Coronary artery (tissue), 2 donors: ENCODE data around the gene PSENEN.

Source experiments
- DNase-seq: peaks from one replicate; pipeline ENCODE4 v3.0.0-alpha.2; 2017; ENCODE audit warnings: low spot score
- H3K27ac ChIP-seq, 2 donors: fragments of 200-600 bp; sonication (generic); one replicate each; pipeline ENCODE4 v1.5.1; 2016 to 2019
- H3K4me3 ChIP-seq: fragments of 200-600 bp; sonication (generic); 2 replicates; pipeline ENCODE4 v1.5.1; 2016; ENCODE audit warnings: mild to moderate bottlenecking, moderate library complexity
- CTCF ChIP-seq: fragments of 200-600 bp; sonication (generic); IDR thresholded peaks from one replicate; pipeline ENCODE4 v1.5.1; 2019; ENCODE audit warnings: antibody characterized with exemption

PSENEN gene

DNA sequence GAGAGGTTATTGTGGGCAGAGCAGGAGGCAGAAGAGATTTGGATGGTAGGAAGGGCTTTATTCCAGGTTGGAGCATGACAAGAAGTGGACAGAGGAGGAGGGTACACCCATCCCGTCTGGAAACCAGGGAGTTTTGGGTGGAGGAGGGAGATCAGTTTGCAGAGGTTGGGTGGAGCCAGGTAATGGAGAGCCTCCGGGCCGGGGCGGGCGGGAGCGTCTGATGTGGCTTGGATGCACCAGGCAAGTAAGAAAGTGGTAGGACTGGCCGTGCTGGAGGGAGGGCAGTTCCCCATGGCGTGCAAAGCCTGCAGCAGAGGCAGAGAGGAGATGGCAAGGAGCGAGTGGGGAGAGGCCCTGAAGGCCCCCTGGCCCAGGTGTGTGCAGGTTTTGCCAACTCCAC lies 14.1 kb upstream of the PSENEN start:
- H3K4me3 ChIP-seq: no peak overlapping the region
- TF ChIP-seq CTCF: no peak
- no peak overlapping the region for H3K27ac ChIP-seq
- DNase-seq: no peak

DNA sequence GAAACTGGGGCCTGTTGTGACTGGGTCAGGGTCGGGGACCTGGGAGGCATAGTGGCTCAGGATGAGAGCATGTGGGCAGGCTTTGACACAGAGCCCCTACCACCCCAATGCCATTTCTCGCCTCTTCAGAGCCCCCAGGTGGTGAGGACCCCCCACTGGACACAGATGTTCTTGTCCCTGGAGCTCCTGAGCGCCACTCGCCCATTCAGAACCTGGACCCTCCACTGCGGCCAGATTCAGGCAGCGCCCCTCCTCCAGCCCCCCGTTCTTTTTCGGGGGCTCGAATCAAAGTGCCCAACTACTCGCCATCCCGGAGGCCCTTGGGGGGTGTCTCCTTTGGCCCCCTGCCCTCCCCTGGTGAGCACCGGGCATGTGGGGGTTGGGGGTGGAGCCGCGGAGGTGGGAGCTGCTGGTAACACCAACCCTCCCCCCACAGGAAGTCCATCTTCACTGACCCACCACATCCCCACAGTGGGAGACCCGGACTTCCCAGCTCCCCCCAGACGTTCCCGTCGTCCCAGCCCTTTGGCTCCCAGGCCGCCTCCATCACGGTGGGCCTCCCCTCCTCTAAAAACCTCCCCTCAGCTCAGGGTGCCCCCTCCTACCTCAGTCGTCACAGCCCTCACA lies 13.6 kb upstream of the PSENEN start:
- DNase-seq: no peak
- no peak for TF ChIP-seq CTCF

GRCh38 chr19:35732540-35733179 lies 12.8 kb upstream of the PSENEN start:
- DNase-seq: no peak
- no peak for TF ChIP-seq CTCF
- Histone ChIP-seq H3K27ac (no peak overlapping the region), H3K4me3 (no peak overlapping the region)

More for the DNA sequence above, 13.6 kb upstream of the PSENEN start:
- Histone ChIP-seq H3K4me3 (no peak overlapping the region), H3K27ac (no peak overlapping the region)

GRCh38 chr19:35733180-35734125 lies 12.0 kb upstream of the PSENEN start:
- no peak for DNase-seq
- no peak overlapping the region for H3K4me3 ChIP-seq
- H3K27ac ChIP-seq: no peak overlapping the region
- no peak for TF ChIP-seq CTCF

DNA sequence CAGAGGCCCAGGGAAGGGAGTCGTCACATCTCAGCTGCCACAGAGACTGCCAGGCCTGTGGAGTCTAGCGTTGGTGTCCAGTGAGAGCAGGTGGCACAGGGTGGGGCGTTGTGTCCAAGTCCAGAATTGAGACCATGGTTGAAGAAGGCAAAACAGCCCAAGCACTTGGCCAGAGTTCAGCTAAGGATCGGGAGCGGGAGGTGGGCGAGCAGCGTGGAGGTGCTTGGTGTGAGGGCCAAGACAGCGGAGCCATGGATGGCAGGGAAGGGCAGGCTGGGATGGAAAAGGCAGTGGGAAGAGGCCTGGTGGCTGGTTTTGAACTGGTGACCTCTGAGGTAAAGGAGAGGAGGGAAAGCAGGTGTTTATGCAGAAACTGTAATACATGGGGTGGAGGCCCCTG lies 11.2 kb upstream of the PSENEN start:
- Histone ChIP-seq H3K27ac (no peak overlapping the region), H3K4me3 (no peak overlapping the region)
- no peak for TF ChIP-seq CTCF
- DNase-seq: no peak

DNA sequence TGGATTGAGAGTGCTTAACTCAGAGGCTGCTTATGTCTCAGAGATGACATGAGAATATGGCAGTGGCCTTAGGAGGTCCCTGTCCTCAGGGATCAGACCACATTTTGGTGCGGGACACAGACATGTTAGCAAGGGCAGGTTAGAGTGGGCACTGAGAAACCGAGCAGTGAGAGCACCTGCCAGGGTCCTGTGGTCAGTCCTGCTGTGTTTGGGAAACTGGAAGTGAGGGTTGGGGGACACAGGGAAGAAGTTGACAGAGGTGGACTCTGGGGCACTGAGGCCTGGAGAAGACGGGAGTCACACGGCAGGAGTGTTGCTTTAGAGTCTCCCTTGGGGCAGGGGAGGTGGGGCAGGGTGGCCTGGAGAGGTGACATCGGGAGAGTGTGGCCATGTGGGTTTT lies 10.6 kb upstream of the PSENEN start:
- no peak for TF ChIP-seq CTCF
- DNase-seq: no peak
- H3K4me3 ChIP-seq: no peak overlapping the region
- H3K27ac ChIP-seq: no peak overlapping the region
